Ovary (tissue), 3 donors: ENCODE measurements around the gene ITSN1.

Experiments
- CTCF ChIP-seq, 3 donors: fragments of 450-650 bp in 2 of 3; fragments of 200-600 bp in 1 of 3; IDR thresholded peaks; one replicate each; pipeline versions ENCODE4 v1.5.1 to v1.8.0; 2016 to 2022; ENCODE audit warnings: antibody characterized with exemption in 3 of 3, mild to moderate bottlenecking in 1 of 3
- POLR2A ChIP-seq: fragments of 450-650 bp; IDR thresholded peaks from one replicate; pipeline ENCODE4 v1.6.1; 2017; ENCODE audit warnings: antibody characterized with exemption, mild to moderate bottlenecking, moderate library complexity
- donor health status: DM: no; HTN: no; CAD: no.

GRCh38 chr21:33937931-33938339, 295.6 kb downstream of the ITSN1 start:
- no peak for TF ChIP-seq POLR2A
- no peak for TF ChIP-seq CTCF (IDR thresholded peaks at IDR 0.05)
